Activated CD8-positive, alpha-beta memory T cell treated with anti-CD3 and anti-CD28 coated beads, Interleukin-2, amount 50 U/mL, for 1 hour (primary cell): ENCODE measurements around the gene NAV2.
"Not testable (repeated sequence)": the region's sequence is repeated elsewhere in the genome, so short reads cannot be mapped to it uniquely, and the experiment has no call there.

Experiments
- DNase-seq: peaks from one replicate; pipeline ENCODE4 v3.0.0-alpha.2; 2020; ENCODE audit errors: extremely low read depth

Gene NAV2

DNA sequence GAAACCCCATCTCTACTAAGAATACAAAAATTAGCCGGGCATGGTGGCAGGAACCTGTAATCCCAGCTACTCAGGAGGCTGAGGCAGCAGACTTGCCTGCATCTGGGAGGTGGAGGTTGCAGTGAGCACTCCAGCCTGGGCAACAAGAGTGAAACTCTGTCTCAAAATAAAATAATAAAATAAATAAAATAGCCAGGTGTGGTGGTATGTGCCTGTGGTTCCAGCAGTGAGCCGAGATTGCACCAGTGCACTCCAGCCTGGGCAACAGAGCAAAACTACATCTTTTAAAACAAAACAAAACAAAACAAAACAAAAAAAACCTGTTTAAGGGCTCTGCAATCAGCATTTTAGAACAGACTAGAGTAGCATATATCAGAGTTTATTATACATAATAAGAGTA, 214.8 kb downstream of the NAV2 start:
- DNase-seq, result not testable (repeated sequence)

GRCh38 chr11:19929147-19929546, 216.5 kb downstream of the NAV2 start:
- no peak for DNase-seq

- no peak for DNase-seq
Observed at GRCh38 chr11:19929655-19930054, 217.0 kb downstream of the NAV2 start.

- no peak for DNase-seq
Observed at GRCh38 chr11:19931141-19931770, 218.6 kb downstream of the NAV2 start.

DNA sequence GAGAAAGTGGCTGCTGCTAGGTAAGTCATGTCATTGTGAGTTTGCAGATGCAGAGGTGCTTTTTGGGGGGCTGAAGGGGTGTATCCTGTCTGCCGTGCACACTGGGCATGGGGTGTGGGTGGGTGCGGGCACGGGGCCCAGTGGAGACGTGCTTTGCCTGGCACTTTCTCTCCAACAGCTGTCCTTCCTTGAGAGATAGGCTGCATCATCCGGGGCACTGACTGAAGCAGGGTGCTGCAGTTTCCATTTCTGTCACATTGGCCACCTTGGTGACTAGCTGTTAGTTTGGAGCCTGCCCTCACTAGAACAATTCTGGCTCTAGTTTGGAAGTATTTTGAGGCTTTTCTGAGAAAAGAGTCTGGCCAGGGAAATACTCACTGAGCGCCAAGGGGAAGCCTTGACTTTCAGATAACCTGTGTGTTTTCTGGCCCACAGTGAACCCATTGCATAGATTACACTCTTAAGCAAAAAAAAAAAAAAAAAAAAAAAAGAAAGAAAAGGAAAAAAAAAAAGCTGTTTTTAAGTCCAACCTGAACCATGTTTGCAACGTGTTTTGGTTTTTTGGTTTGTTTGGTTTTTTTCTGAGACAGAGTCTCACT, 219.2 kb downstream of the NAV2 start:
- DNase-seq, result no peak

- no peak for DNase-seq
Observed at GRCh38 chr11:19933132-19933735, 220.6 kb downstream of the NAV2 start.

DNA sequence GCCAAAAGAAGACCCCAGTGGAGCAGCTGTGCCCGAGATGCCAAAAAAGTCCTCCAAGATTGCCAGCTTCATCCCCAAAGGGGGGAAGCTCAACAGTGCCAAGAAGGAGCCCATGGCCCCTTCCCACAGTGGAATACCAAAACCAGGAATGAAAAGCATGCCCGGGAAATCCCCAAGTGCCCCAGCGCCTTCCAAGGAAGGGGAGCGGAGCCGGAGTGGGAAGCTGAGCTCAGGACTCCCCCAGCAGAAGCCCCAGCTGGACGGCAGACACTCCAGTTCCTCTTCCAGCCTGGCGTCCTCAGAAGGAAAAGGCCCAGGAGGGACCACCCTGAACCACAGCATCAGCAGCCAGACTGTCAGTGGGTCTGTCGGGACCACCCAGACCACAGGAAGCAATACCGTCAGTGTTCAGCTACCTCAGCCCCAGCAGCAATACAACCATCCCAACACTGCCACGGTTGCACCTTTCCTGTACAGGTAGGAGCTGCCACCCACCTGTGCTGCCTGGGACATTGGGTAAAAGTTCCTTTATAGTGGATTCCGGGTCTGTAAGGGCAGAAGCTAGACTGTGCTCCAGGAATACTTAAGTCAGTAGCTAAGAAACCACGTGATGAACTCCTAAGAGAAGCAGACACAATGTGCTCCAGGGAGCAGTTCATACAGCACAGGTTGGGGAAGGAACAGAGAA, 221.3 kb downstream of the NAV2 start:
- DNase-seq, result no peak

- DNase-seq, result no peak
Observed at GRCh38 chr11:19934828-19935259, 222.2 kb downstream of the NAV2 start.

GRCh38 chr11:19935507-19935906, 222.9 kb downstream of the NAV2 start:
- DNase-seq, result no peak

- no peak for DNase-seq
Observed at GRCh38 chr11:19936461-19936860, 223.8 kb downstream of the NAV2 start.

GRCh38 chr11:19938169-19938856, 225.7 kb downstream of the NAV2 start:
- DNase-seq, result no peak

DNA sequence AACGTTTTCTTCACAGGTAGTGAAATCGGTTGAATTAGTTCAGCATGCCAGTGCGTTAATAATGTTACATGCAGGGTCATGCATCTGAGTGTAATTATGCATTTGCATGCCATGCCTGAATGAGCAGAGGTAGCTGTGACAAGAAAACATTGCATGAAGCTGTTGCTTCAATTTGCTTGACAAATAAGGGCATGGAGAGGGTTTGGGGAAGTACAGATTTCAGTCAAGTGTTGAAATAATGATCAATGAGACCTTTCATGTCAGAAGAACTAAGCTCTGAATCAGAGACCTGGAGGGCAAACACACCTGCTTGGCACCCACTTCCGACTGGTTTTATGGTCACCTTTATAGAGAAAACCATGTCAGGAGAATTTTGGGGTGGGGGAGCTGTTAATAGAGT, 226.2 kb downstream of the NAV2 start:
- no peak for DNase-seq

GRCh38 chr11:19939415-19939929, 226.8 kb downstream of the NAV2 start:
- no peak for DNase-seq

DNA sequence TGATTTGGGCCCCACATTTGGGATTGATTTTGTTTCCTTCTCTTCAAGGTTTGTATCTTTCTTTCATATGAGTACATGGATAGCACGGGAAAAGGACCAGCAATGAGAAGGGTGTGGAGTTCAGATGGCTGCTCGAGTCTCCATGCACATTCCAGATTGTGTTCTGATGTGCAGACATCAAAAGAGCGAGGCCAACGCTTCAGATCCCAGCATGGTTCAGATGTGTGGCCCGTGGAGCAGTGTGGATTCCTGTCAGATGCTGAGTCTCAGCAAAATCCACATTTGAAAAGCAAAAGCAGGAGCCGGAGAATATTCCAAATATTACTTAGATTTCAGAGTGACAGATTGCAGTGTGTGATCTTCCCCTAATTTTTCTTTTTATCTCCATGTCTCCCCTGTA, 228.2 kb downstream of the NAV2 start:
- DNase-seq, result no peak

- no peak for DNase-seq
Observed at GRCh38 chr11:19946681-19947080, 234.0 kb downstream of the NAV2 start.

- no peak for DNase-seq
Observed at GRCh38 chr11:19947537-19948114, 235.0 kb downstream of the NAV2 start.

- DNase-seq, result no peak
Observed at GRCh38 chr11:19949606-19950005, 237.0 kb downstream of the NAV2 start.

DNA sequence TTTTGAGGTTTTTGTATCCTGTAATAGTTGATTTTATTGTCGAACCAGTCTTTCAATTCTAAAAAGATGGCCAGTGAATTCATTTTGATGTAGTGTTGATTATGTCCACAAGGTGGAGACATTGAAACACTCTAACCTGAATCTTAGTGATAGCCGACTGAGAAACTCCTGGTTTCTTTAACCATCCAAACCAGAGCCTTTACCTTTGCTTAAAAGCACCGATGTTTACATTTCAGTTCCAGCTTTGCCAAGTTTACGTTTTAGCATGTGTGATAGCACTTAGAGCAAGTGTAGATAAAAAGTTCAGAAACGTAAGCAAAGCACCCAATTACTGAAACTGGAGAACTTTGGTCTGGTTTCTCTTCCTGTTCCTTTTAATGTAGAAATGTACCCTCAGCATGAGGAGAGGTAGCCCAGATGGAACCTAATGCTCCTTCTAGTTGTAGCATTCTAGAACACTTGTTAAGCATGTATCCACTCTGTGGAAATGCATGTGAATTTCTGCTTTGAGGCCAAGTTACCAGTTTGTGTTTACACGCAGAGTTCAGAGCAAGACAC, 239.0 kb downstream of the NAV2 start:
- no peak for DNase-seq

DNA sequence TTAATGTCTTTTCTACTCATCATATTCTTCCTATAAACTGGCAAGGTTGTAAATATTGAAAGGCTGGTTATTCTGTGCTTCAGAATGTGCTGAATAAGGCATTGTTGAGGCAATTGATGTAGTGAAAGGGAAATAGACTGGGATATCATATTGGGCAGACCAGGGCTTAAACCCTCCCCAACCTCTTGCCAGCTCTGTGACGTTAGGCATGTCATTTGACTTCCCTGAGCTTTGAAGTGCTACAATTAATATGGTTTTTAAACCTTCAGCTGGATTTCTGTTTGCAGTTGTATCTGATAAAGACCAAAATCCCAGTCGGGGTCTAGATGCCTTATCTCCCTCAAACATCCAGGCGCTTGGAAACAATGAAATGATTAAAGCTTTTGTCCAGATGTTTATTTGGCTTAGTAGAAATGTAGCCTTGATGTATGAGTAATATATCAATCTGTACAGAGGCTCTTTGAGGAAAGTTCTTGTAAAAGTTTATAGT, 239.5 kb downstream of the NAV2 start:
- DNase-seq, result no peak

GRCh38 chr11:19952911-19953310, 240.3 kb downstream of the NAV2 start:
- no peak for DNase-seq

DNA sequence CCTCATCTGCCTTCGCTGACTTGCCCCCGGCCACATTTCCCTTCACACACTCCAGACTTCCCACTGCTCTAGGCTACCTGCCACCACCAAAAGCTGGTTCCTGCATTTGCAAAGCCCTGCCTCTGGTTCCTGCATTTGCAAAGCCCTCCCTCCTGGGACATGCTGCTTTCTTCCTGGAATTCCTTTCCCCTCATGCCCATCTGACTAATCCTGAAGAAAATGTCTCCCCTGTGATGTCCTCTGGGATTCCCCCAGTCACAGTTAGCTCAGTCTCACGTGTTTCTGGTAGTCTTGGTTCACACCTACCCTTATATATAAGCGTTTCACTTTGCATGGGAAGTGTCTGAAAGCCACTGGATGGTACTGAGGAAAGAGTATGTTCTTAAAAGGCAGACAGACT, 240.7 kb downstream of the NAV2 start:
- no peak for DNase-seq
